Bone marrow (tissue), 2 donors: Measurements from ENCODE around the gene UXS1.
"Not testable (repeated sequence)": the region's sequence is repeated elsewhere in the genome, so short reads cannot be mapped to it uniquely, and the experiment has no call there.

Experiments
- DNase-seq, 2 donors: peaks; one replicate each; lab custom pipeline; 2025; lab: John Stamatoyannopoulos, UW

The UXS1 gene

DNA sequence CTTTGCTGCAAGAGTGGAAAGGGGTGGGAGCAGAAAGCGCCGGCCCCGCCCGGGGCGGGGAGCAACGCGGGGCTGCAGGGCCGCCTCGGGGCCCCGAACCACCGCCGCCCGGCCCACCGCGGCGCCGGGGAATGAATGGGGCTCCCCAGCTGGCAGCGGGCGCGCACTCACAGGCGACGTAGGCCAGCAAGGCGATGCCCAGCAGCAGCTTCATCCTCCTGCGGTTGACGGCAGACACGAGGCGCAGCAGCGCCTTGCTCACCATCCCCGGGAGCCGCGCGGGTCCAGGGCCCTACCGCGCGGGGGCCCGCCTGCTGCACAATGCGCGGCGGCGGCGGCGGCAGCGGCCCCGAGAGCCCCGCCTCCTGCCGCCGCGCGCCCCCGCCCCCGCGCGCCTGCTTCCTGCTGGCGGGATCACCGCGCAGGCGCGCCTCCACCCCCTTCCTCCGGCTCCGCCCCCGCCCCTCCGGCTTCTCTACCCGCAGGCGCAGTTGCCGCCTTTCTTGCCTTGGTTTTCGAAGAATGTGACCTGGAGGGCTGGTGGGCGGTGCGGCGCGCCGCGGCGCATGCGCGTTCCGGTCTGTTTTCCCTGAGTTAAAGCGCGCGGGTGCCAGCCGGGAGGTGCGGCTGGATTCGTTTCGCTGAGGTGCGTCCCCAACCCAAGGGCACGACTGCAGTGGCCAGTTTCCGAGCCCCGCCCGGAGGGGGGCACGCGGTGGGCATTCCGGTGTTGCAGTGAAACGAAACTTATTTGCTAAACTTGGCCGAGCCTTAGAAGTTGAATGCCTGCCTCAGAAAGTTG lies at the start of gene UXS1:
Gene UXS1 (minus strand): TSS at position 325 of the 802 bp plus-strand sequence. CDS start 60 bp downstream, at position 265.
- DNase-seq = peak; percentile 91 to 93

DNA sequence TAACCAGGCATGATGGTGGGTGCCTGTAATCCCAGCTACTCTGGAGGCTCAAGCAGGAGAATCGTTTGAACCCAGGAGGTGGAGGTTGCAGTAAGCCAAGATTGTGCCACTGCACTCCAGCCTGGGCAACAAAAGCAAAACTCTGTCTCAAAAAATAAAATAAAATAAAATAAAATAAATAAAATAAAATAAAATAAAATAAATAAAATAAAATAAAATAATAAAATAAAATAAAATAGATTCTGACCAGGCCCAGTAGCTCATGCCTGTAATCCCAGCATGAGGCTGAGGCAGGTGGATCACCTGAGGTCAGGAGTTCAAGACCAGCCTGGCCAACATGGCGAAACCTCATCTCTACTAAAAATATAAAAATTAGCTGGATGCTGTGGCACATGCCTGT lies 45.4 kb upstream of the UXS1 start:
- DNase-seq = not testable (repeated sequence)

DNA sequence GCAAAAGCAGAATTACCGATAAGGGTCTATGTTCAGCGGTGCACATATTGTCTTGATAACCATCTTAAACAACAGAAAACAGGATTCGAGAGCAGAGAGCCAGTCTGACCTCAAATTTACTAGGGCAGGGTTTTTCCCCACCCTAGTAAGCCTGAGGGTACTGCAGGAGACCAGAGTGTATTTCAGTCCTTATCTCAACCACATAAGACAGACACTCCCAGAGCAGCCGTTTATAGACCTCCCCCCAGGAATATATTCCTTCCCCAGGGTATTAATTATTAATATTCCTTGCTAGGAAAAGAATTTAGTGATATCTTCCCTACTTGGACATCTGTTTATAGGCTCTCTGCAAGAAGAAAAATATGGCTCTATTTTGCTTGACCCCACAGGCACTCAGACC lies 41.3 kb upstream of the UXS1 start:
- DNase-seq = not testable (repeated sequence)

DNA sequence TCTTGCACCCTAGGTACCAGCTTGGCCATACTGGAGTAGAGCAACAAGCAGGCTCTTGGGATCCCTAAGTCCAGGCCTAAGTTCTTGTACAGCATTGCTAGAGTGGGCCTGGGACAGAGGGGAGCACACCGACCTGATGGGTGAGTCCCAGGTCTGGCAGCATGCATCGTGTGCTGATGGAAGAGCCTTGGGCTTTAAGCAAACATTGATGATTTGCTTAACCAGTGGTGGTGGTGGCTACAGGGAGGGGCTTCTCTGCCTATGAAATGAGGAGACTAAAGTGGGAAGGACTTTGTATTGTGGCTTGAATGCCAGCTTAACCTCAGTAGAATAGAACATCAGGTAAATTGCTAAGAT lies 39.2 kb upstream of the UXS1 start:
- no peak for DNase-seq

DNA sequence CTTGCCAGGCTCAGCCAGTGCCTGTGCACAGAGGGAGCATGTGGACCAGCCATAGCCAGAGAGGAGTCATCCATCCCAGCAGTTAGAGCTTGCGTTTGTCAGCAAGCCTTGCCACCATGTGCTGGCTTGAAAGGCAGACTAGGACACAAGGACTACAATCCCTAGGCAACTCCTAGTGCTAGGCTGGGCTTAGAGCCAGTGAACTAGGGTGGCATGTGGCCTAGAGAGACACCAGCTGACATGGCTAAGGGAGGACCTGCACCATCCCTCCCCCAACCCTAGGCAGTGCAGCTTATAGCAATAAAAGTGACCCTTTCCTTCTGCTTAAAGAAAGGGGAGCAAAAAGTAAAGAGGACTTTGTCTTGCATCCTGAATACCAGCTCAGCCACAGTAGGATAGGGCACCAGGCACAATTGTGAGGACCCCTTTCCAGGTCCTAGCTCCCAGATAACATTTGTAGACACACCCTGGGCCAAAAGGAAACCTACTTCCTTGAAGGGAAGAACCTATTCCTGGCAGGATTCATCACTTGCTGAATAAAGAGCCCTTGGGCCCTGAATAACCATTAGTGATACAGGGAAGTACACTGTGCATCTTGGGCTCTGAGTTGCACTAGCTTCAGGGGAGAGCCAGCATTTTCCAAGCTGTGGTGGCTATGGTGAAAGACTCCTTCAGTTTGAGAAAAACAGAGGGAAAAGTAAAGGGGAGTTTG lies 38.7 kb upstream of the UXS1 start:
- DNase-seq = no peak

DNA sequence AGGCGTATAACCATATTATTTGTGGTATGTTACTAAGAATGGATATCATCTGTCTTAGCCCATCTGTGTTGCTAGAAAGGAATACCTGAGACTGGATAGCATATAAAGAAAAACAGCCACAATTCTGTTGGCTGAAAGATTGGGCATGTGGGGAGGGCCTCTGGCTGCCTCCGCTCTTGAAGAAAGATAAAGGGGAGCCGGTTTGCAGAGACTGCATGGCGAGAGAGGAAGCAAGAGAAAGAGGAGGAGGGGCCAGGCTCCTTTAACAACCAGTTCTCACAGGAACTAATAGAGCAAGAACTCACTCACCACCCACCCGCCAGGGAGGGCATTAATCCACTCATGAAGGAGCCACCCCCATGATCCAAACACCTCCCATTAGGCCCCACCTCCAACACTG lies 29.2 kb upstream of the UXS1 start:
- DNase-seq = no peak

DNA sequence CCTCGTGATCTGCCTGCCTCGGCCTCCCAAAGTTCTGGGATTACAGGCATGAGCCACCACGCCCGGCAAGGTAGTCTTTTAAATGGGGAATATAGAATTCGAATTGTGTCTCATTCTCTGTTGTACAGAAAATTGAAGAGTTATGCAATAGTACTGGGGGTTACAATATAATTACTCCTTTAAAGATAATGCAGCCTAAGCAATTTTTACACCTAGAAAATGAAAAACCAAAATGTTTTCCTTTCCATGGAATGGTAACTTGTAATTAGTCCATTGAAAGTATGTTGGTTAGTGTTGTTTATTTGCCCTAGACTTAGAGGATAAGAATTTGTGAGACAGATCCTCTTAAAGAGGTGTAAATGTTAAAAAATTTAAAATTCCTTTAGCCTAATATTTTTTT lies 28.0 kb upstream of the UXS1 start:
- not testable (repeated sequence) for DNase-seq

DNA sequence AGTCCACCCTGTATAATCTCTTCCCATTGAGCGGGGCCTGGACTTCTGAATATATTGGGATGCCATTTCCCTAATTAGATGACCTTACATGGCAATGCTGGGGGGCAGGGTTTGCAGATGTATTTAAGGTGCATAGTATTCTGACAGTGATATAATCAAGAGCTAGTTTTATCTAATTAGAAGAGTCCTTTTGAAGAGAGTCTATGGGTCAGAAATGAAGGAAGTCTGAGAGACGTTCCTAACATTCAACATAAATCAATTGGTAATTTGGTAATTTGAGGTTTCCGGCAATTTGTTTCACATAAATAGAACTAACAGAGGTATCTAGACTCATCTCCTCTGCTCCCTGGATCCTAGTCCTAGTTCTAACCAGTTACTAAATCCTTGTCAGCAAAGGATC lies 25.7 kb upstream of the UXS1 start:
- DNase-seq = no peak

DNA sequence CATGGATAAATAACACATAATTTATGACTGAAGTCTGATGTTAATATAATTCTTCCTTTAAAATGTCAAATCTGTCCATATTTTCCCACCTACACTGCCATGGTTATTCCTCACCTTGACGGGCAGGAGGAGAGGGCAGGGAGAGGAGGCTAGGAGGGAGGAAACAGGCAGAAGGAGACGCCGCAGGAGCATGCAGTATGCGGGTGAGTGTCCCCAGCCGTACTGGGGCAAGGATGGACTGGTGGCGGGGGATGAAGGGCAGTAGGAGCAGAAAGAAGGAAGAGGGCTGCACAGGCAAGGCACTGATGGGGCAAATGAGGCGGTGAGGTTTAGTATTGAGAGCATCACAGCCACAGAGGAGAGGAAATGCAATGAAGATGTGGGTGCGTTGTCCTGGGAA lies 25.1 kb upstream of the UXS1 start:
- DNase-seq = not testable (repeated sequence)

DNA sequence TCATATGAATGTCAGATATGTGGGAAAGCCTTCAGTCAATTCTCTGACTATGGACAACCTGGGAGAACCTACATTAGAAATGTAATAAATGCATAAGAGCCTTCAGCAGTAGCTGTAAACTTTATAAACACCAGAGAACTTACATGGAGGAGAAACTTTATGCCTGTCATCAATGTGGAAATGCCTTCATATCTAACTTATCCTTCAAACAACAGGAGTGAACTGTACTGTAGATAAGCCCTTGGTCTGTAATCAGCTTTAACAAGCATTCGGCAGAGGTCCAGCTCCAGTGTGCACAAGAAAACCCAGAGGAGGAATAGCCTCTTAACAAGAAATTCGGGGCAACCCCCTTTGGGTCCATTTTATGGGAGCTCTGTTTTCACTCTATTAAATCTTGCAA lies 14.8 kb upstream of the UXS1 start:
- no peak for DNase-seq

DNA sequence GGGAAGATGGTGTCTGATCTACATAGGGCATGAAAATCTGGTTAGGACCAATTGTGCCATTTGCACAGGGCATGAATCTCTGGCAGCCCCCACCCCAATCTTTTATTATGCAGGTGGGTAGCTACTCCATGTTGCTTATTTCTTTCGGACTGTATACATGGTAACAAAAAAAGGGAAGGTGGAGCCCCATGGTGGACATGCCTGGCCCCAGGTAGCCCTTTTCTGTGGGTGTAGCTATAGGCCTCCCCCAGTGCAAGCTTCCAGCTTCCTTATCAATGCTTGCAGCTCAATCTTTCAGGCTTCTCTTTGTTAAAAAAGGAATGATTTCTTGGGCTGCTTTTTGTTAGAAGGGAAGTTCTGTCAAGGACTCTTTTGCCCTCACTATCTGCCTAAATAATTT lies 14.3 kb upstream of the UXS1 start:
- DNase-seq = no peak

DNA sequence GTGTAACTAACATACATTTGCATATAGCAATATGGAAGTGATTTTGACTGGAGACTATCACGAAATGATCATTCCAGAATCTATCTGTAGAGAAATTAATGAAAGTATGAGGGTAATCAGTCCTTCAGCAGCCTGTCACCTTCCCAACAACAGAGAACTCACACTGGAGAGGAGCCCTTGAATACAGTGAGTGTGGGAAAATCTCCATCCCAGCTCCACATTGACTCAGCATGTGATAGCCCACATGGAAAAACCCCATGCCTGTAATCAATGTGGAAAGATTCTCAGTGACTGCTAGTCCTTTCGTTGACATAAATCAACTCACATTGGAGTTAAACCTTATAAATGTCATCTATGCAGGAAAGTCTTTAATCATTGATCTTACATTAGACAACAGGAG lies 13.1 kb upstream of the UXS1 start:
- no peak for DNase-seq

DNA sequence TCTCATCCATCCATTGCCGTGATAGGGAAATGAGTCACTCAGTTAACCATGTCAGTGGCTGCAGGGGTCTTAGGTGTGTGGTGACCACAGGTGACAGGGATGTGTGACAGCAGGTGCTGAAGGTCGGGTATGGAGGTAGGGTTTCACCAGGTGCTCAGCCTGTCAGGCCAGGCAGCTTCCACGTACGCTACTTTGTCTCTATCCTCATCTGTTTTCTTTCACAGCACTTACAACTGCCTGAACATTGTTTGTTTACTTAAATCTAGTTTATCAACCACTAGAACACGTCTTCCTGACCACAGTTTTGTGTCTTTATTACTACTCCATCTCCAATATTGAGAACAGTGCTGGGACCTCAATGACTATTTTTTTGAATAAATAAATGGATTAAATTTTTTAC lies 11.4 kb upstream of the UXS1 start:
- DNase-seq = no peak

DNA sequence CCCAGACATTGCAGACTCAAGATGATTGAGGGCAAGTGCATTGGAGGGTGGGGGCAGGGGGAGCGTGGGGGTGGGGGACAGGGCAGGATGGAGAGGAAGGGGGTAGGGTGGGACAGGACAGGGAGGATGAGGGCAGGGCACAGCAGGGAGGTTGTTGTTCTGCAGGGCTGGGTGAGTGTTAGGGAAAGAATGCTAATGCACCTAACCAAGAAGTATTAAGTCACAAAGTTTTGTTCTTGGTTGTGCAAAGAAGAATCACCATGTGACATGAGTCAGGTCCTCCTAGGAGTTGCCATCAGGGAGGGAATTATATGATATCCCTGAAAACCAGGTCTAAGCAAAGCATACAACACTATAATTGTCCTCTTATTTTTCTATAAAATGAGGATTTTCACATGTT lies 10.4 kb upstream of the UXS1 start:
- DNase-seq = not testable (repeated sequence)

DNA sequence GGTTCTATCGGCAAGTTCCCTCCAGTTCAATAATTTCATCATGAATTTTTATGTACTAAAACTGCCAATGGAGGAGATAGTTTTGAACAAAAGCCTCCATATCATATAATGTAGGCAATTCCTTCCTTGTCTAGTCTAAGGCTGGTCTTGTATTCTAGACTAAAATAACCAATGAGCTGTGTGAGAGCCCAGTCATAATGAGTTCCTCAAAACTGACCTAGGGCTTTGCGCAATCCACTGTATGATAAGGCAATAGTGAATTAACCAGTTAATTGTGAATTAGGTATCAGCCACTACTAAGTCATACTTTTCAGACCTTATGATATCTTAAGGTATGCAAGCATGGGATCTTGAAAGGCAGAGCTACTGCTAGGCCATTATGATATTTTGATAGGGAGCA lies 7.6 kb upstream of the UXS1 start:
- DNase-seq = no peak

DNA sequence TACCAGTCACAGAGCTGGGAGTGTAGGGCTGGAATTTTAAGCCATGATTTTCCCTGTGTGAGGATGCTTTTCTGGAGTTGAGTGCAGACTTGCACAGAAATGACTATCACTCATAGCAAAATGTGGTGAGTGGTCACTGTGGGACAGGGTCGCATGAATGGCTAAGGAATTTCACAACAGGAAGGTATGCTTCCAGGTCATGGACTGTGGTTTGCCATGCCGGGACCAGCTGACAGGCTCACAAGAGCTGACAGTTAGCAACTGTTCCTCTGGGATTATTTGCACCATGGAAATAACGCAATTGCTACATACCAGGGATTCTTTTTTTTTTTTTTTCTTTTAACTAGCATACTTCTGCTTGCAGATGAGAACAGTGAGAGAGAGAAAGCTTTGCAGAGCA lies 3.8 kb upstream of the UXS1 start:
- DNase-seq = no peak

DNA sequence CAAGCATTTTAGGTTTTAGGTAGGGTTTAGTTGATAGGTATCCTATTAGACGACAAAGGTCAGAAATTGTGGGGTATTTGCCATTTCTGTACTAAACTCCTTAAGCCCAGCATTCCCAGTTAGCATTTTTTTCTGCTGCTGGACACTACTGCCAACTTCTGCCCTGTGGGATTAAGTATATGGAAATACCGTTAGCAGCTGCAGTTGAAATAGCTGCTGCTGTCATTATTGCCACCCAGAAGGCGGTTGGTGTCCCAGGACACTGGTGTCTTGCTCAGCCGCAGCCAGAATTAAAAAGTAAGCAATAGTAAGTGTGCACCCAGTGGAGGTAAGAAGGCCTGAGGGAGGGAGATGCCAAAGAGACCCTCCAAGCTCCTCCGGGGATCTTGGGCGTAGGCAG lies 1.9 kb upstream of the UXS1 start:
- DNase-seq = no peak

DNA sequence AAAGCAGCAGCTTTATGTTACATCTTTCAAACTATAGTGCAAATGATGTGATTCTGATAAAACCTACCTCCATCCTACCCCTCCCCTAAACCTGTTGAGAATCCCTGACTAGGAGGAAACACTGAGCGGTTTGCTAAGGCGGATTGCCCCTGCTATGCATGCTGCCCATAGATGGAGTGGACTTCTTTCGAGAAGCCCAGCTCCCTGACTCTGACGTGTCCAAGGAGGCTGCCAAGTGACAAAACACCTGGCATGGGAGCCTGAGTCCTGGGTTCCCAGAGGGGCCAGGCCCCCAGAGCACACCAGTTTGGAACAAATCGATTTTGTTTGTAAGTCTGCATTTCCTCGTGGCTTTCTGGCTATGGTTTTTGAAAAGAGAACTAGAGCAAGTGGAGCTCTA lies 1.4 kb upstream of the UXS1 start:
- DNase-seq = no peak

DNA sequence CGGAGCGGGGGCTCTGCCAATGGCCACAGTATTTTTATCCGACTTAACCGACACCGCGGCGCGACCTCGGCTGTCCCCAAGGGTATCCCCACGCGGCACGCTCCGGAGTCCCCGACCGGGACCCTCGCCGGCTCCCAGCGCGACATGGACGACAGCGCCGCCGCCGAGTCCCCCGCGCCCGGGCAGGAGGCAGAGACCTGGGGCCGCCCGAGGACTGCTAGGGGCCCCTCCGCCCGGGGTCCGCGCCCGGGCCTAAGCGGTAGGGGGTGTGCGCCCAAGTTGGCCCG lies 468 bp downstream of the UXS1 start:
- DNase-seq = no peak

DNA sequence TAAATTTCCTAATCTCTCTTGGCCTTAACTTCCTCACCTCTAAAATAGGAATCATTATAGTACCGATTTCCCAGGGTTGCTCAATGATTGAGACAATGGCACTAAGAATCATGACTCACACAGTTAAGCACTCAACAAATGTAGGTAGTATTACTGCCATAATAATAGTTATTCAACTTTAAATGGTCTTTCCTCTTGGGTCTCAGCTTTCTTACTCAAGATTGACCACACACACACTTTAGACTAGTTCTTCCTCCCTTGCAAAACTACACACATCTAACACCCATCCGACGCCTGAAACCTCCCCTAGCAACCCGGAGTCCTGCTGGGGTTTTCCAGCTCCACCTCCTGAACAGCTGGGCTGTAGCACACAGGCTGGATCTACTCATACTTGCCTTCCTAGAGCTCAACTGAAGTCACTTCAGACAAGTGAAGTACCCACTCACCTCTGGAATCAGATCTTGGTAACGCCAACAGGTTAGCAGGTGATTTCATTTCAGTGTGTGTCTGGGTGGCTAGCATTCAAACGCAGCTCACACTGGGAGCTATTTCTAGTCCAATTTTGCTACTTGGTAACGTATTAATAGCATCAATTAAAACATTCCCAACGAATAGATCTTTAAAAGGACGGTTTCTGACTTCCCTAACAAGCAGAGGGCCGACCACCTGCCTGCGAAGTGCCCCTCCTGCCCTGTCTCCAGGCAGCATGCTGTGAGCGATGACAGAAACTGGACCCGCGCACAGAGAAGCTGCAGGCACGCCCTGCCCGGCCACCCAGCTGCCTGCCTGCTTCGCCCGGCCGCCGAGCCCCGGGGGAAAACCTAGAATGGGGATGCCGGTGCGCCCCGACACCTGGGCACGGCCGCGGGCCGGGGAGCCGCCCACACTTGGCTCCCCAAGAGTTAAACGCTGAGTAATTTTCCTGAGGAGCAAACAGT lies 1.1 kb downstream of the UXS1 start:
- peak; percentile 41 to 43 for DNase-seq

DNA sequence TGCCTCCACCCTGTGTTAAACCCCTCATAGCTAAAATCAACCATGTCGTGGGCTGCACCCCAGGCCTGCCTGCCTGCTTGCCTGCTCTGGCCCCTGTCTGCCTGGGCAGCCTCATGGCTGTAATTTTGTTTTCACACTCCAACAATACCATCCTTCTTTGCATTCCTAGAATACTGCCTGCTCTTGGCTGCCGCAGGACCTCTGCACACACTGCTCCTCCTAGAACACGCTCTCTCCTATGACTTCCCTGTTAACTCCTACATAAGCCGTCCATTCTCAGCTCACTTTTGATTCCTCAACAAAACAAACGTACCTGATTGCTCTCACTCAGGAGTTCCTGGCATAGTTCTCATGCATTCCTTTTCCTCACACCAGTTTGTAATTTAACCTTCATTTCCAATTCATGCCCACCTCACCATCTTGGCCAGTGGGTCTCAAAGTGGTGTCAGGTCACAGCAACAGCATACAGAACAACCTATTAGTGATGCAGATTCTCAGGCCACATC lies 2.5 kb downstream of the UXS1 start:
- no peak for DNase-seq

DNA sequence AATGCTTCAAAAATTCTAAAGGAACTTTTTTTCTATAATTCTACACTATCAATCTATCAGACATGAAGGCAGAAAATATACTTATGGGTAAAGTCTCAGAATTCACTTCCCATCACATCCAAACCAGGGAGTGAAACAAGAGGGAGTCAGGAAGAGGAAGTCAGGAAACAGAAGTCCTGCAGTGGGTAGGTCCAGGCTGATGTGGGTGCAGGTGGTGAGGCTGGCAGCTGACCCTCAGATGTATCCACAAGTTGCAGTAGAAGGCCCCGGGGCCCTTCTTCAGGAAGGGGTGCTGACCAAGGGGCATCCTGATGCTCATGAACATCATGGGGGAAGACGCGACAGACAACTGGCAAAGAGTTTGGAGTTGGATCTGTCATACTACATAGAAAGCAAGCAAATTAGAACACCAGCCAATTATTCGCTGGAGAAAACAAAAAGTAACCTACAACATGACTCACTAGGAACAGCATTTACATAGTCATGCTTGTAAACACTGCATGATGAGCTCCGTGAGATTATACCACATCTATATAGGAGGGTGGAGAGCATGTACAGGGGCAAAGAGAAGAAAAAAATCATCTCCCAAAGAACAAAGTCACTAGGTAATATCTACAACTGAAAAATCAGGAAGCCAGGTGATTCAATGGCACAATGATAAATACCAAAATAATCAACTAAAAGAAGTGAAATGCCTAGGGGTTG lies 4.2 kb downstream of the UXS1 start:
- DNase-seq = no peak
